H1 (cell line): Measurements from ENCODE around the gene CROT.

ENCODE experiments used
- BRCA1 ChIP-seq: IDR thresholded peaks from 2 replicates; pipeline ENCODE4 v1.6.1; 2012; ENCODE audit warnings: low read depth, low read length, improper control_type of control experiment
- CEBPB ChIP-seq: IDR thresholded peaks from 2 replicates; pipeline ENCODE4 v1.6.1; 2012; ENCODE audit warnings: low read depth, low read length
- EZH2 ChIP-seq: fragments of 200-600 bp; sonication (generic); IDR thresholded peaks from 2 replicates; pipeline ENCODE4 v1.7.1; 2012; ENCODE audit warnings: low read depth, mild to moderate bottlenecking, moderate library complexity, low read length, inconsistent platforms; ENCODE audit not compliant: severe bottlenecking
- GTF2F1 ChIP-seq: IDR thresholded peaks from 2 replicates; pipeline ENCODE4 v1.6.1; 2012; ENCODE audit warnings: low read depth, low read length, improper control_type of control experiment, borderline replicate concordance
- JUND ChIP-seq: IDR thresholded peaks from 2 replicates; pipeline ENCODE4 v1.6.1; 2011; ENCODE audit warnings: mild to moderate bottlenecking, improper control_type of control experiment, low read length
- MAFK ChIP-seq: IDR thresholded peaks from 2 replicates; pipeline ENCODE4 v1.6.1; 2012; ENCODE audit warnings: low read depth, mild to moderate bottlenecking, improper control_type of control experiment, low read length
- PHF8 ChIP-seq: fragments of 200-600 bp; sonication (generic); conservative IDR thresholded peaks from 2 replicates; pipeline ENCODE4 v1.7.1; 2012; ENCODE audit warnings: low read depth, mild to moderate bottlenecking, inconsistent platforms, low read length, moderate library complexity
- POLR2A ChIP-seq, 2 experiments: IDR thresholded peaks; 1 replicate in 1 of 2; 2 replicates in 1 of 2; pipeline ENCODE4 v1.6.1; 2011; ENCODE audit warnings: low read depth in 2 of 2, low read length in 2 of 2, mild to moderate bottlenecking in 2 of 2; ENCODE audit errors: control extremely low read depth in 1 of 2
- SP2 ChIP-seq: IDR thresholded peaks from 2 replicates; pipeline ENCODE4 v1.6.1; 2012; ENCODE audit warnings: mild to moderate bottlenecking, low read length, inconsistent platforms
- ZNF274 ChIP-seq: IDR thresholded peaks from 2 replicates; pipeline ENCODE4 v1.7.0; 2012; ENCODE audit warnings: low read length, borderline replicate concordance; ENCODE audit errors: extremely low read depth
- TF ChIP-seq, protein P1 (sequence below), 3 experiments: IDR thresholded peaks; 1 replicate in 2 of 3; 2 replicates in 1 of 3; pipeline versions ENCODE4 v1.5.1 to v1.6.1; 2011; ENCODE audit warnings: low read length in 3 of 3, mild to moderate bottlenecking in 3 of 3, inconsistent platforms in 2 of 3, low read depth in 1 of 3, moderate library complexity in 1 of 3; ENCODE audit not compliant: insufficient read depth in 1 of 3; ENCODE audit errors: control extremely low read depth in 1 of 3
- TF ChIP-seq, protein P2 (sequence below): IDR thresholded peaks from 2 replicates; pipeline ENCODE4 v1.6.1; 2011; ENCODE audit warnings: low read length, improper control_type of control experiment

DNA sequence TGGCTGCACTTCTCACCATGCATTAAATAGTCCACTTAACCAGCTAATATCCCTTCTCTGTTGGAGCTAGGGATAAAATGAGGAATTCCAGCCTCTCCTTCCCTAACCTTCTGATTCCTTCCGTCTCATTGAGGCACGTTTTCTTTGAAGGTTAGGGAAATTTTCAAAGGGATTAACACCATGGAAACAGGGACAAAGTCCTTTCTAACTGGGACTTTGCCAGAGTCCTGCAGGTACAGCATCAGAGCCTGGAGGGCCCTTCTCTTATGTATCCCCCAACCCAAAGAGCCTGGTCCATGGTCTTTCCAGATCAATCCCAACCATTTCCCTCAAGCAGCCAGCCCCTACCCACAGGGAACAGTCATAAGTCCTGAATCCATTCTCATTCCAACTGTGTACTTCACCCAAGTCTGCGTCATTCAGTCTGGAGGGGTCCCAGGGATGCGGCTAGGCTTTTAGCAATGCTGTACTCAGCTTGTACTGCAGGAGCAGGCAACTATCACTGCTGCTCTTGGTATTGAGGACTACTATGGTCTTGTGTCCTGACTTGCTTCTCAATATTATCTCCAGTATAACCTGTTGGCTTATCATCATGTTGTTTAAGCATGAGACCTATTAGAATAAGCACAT is 34.6 kb upstream of the CROT start:
- no peak for TF ChIP-seq EZH2
- TF ChIP-seq POLR2A (IDR thresholded peaks at IDR 0.05; ENCODE audit: control extremely low read depth in 1 of 2, low read depth in 2 of 2, low read length in 2 of 2), result no peak
- TF ChIP-seq MAFK, result no peak
- TF ChIP-seq CEBPB, result no peak
- TF ChIP-seq, protein P1, sequence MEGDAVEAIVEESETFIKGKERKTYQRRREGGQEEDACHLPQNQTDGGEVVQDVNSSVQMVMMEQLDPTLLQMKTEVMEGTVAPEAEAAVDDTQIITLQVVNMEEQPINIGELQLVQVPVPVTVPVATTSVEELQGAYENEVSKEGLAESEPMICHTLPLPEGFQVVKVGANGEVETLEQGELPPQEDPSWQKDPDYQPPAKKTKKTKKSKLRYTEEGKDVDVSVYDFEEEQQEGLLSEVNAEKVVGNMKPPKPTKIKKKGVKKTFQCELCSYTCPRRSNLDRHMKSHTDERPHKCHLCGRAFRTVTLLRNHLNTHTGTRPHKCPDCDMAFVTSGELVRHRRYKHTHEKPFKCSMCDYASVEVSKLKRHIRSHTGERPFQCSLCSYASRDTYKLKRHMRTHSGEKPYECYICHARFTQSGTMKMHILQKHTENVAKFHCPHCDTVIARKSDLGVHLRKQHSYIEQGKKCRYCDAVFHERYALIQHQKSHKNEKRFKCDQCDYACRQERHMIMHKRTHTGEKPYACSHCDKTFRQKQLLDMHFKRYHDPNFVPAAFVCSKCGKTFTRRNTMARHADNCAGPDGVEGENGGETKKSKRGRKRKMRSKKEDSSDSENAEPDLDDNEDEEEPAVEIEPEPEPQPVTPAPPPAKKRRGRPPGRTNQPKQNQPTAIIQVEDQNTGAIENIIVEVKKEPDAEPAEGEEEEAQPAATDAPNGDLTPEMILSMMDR (IDR thresholded peaks at IDR 0.05; ENCODE audit: control extremely low read depth in 1 of 3, insufficient read depth in 1 of 3, low read depth in 1 of 3, low read length in 3 of 3), result no peak
- TF ChIP-seq GTF2F1, result no peak
- TF ChIP-seq JUND, result no peak
- no peak for TF ChIP-seq PHF8
- TF ChIP-seq ZNF274, result no peak
- TF ChIP-seq SP2, result no peak
- TF ChIP-seq BRCA1, result no peak
- TF ChIP-seq, protein P2, sequence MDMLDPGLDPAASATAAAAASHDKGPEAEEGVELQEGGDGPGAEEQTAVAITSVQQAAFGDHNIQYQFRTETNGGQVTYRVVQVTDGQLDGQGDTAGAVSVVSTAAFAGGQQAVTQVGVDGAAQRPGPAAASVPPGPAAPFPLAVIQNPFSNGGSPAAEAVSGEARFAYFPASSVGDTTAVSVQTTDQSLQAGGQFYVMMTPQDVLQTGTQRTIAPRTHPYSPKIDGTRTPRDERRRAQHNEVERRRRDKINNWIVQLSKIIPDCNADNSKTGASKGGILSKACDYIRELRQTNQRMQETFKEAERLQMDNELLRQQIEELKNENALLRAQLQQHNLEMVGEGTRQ, result no peak
